Measurements from ENCODE around the gene CPEB3.

GRCh38 chr10:92142949-92143348 lies 147.9 kb downstream of the CPEB3 start:
- TF ChIP-seq EZH2 (IDR thresholded peaks at IDR 0.05; ENCODE audit: borderline replicate concordance, low read length) (no peak), CTCF (IDR thresholded peaks at IDR 0.05; ENCODE audit: low read length) (no peak)
